HG03025 (cell line): Measurements from ENCODE around the gene MMP11.

ENCODE experiments used
- ATAC-seq: cut with Tn5 transposase; IDR thresholded peaks from one replicate; pipeline ENCODE4 v1.9.1; 2021; ENCODE audit warnings: mild to moderate bottlenecking, moderate library complexity; ENCODE audit not compliant: unreplicated experiment, low FRiP score

Gene MMP11

DNA sequence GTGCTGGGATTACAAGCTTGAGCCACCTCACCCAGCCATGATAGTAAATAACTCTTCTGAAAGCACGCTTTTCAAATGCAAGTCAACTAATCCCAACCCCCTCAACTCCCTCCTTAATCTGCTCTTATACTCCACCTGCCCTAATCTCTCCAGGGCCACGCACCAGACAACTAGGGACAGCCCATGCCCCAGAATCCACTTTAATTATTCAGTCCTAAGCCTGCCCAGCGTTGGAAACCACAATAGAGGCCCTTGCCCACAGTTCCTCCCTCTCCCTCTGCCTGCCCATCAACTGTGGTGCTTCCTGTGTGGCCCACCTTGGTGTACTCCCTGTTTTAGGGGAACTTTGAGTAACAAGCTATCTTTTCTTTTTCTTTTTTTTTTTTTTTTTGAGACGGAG, 15.8 kb upstream of the MMP11 start:
- ATAC-seq, result no peak

DNA sequence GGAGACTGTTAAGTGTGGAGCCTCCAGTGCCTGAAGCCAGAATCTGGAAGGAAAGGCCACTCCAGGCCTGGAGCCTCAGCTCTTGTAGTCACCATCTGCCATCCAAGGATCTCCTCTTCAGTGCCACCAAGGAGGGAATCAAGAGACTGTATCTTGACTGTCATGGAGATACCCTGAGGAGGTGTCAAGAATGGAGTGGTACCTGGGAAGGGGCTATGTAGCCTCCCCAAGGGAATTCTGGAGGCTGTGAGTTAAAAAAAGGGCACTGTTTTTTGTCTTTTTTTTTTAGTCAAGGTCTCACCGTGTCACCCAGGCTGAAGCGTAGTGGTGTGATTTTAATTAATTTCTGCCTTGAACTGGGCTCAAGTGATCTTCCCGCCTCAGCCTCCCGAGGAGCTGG, 13.1 kb upstream of the MMP11 start:
- ATAC-seq, result no peak

DNA sequence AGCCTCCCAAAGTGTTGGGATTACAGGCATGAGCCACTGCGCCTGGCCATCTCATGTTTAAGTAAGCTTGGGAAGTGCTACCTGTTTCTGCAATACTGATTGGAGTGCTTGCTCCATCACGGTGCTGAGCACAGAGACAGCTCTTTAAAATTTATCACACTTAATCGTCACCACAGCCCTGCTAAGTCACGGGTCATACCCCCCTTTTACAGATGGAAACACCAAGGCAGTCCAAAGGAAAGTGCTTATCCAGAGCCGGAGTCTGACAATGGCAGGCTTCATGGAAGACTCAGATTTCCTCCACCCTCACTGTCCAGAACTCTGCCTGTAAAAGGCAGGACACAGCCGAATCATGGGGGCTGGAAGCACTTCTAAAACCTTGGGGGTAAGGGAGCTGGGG, 12.6 kb upstream of the MMP11 start:
- no peak for ATAC-seq

DNA sequence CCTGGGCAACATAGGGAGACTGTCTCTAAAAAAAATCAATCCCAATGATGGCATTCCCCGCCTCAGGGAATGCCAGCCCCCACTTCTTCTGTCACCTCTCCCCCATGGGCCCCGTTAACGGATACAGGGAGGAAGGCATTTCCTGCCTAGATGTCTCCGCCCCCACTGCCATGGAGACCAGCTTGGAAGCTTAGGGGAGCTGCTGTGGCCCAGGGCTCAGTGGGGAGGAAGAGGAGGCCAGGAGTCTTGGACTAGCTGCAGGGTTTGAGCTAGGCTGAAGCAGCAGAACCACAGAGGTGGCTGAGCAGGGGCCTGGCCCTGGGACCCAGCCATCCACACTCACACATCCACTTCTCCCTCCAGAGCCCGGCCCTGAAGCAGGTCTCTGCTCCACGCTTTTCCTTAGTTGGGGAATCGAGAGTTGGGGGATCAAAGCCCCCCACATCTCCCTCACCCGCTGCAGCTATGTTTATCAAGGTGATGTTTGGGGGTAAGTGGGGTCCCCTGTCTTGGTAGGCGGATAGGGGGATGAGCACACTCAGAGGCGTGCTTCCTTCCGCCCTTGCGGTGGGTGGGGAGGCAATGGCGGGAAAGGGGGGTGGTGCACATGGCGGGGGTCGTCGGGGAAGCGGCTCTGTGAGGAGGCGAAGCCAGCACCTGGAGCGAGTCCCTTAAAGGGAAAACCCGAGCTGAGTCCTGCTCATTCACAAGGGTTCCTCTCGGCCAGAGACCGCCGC, 9.6 kb upstream of the MMP11 start, which contains the start of gene C22orf15:
Gene C22orf15 (plus strand): TSS at position 149 of the 737 bp plus-strand sequence. CDS start 317 bp downstream, at position 466.
- no peak for ATAC-seq

DNA sequence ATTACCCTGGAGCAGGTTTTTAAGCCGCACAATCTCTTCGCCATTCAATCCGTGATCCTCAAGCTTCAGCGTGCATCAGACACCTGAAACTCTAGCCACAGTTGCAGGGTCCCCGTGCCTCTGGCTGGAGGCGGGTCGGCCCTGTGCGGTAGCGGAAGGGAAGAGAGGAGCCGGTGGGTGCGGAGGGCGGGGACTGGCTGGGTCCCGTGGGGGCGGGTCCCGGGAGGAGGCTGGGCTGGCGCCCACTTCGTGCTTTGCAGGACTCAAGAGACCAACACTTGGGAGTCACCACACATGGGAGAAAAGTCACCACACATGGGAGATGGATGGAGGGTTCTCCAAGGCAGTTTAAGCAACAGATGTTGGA, 9.1 kb upstream of the MMP11 start:
- no peak for ATAC-seq

DNA sequence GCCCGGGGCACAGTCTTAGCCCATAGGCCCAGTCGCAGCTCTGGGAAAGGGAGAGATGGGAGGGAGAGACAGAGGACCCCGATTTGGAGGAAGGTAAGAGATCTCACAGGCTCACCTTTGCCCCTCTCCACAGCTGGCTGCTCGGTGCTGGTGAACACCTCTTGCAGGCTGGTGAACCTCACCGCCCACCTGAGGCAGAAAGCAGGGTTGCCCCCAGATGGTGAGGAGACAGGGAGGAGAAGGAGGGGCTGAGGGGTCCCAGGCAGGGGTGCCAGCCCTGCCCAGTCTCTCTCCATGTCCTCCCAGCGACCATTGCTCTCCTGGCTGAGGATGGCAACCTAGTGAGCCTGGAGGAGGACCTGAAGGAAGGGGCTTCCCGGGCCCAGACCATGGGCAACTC, 8.7 kb upstream of the MMP11 start:
- ATAC-seq, result no peak

DNA sequence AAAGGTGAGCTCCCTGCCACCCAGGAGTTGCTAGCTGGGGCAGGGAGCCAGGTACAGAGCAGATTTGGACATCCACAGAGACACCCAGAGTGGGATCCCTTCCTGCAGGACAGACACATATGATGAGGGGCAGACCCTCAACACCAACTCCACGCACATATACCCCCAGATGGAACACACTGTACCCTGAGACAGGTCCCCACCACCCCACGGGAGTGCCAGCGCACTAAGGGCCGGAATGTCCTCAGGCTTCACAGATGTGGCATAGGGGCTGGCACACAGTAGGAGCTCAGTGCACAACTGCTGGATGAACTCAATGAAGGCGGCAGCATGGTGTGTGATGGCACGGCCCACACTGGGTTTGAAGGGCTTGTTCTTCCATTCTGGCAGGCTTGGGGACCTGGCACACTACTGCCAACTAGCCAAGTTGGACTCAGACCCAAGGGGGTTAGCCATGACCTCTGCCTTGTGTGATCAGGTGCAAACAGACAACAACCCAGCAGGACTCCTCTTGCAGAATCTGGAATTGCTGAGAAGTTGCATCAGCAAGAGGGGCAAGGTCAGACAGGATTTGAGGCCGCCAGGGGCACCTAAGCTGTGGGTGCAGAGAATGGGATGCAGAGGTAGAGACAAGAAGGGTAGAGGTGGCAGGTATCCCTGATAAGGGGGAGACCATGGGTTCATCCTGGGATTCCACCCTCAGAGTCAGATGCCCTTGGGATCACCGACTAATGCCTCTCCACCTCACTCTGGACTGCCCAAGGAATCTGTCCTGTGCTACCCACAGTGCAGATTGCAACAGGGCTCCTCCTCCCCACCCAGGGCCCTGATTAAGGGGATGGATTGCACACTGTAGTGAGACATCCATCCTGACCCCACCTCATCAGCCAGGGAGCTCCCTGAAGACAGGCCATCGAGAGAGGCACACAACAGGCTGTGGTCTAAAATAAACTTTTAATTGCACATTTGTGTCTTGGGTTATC, 7.5 kb upstream of the MMP11 start:
- no peak for ATAC-seq

DNA sequence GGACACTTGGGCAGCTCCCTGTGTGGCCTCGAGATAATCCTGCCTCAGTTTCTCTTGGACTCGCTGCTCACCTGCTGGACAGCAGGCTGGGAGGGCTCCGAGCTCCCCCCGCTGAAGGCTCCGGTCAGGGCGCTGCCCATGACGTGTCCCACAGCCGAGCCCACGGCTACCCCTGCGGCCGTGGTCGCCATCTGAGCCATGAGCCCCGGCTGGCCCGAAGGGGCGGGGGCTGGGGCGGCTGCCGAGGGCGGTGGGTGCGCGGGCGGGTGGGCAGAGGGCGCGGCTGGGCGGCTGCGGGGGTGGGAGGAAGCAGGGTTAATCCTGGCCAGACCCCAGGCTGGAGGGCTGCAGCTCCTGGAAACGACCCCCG, 5.4 kb upstream of the MMP11 start:
- no peak for ATAC-seq

DNA sequence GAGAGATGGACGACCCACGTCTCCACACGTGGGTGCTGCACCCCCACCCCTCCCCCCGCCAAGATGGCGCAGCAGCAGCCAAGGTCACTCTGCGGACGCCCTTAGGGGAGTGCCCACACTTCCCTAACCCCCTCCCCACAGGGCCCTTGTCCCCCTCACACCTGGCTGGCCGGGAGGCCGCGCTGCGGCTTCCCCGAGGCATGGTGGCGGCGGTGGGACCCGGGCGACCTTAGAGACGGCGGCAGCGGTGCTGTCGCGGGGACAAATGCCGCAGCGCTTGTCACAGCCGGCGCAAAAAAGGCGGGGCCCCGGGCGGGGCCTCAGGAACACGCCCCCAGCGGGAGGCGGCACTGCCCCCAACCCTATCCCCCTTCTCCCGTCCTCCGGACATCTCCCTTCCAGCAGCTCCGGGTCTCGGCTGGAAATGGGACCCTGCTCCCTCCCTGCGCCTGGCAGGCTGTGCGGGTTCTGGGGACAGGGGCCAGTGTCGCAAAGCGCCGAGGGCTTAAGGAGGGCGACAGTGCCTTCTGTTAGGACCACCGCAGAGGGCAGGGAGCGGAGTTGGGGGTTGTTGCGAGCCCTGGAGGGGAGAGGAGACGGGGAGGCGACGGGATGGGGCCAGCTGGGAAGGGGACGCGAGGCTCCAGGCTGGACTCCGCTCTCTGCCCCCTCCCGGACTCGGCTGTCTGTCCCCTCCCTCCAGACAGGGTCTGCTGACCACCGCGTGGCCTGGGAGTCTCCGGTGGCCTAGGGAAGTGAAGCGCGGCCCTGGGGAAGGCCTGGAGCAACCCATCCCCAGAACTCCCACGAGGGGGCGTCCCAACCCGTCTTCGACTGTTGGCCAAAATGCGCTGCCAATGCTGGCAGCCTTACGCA, 4.7 kb upstream of the MMP11 start, which contains the start of gene CHCHD10:
Gene CHCHD10 (minus strand): TSS at position 300 of the 876 bp plus-strand sequence. CDS start 98 bp downstream, at position 202.
- ATAC-seq, result no peak

DNA sequence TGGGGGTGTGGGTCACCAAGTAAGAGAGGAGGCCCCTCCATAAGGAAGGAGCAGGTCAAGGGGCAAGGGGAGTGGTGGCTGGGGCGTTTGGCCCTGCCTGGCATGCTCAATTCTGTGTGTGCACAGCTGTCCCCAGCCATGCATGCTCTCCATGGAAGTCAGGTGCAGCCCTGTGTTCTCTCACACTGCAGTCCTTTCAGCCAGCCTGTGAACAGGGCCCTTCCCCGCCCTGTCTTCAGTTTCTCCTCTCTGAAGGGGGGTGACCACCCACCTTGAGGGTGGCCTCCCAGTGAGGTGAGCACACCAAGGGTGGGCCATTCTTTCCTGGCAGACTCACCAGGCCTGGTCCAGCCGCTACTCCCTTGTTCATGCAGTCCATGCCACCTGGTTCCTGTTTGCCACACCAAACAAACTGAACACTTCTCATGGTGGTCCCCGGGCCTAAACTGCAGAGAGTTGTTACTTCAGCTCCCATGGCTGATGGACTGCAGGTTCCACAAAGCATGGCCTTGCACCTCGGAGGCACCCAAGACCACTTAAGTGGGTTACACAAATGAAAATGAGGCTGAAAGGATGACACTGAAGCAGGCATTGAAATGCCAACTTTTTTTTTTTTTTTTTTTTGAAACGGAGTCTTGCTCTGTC, 3.2 kb upstream of the MMP11 start:
- no peak for ATAC-seq

DNA sequence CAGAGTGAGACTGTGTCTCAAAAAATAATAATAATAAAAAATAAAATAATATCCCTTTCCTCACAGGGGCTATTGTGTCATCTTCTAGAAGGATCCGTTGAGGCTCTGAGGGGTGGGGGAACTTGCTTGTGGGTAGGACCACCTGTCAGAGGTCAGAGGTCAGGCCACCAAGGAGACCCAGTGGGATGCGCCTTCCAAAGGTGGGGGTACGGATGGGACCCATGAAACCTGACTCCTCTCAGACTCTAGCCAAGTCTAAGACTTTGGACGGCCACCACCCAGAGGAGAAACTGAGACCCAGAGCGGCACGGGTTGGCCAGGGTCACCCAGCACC, 367 bp upstream of the MMP11 start:
- no peak for ATAC-seq

DNA sequence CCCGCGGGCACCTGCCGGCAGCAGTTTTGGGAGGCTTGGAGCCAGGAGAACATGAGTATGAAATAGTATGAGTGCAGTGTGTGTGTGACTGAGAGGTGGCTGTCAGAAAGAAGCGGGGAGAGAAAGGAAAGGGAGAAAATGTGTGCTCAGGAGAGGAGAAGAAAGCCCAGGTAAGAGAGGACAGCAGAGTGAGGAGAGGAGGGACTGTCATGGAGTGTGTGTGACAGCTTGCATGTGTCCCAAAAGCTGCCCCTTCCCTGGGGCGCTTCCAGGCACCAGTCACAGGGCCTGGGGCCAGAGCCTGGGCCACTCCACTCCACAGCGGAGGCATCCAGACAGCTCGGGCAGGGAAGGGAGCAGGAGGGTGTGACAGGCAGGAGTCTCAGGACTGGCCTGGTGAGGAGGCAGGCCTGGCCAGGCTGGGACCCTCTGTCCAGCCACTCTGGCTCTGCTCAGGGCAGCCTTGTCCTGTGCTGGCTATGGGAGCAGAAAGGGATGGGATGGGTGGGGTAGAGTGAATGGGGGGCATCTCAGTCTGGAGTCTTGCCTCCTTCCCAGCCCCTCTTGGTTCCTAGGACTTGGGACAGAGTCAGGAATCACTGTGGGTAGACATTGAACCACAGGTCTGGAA, 949 bp downstream of the MMP11 start:
- ATAC-seq, result no peak

DNA sequence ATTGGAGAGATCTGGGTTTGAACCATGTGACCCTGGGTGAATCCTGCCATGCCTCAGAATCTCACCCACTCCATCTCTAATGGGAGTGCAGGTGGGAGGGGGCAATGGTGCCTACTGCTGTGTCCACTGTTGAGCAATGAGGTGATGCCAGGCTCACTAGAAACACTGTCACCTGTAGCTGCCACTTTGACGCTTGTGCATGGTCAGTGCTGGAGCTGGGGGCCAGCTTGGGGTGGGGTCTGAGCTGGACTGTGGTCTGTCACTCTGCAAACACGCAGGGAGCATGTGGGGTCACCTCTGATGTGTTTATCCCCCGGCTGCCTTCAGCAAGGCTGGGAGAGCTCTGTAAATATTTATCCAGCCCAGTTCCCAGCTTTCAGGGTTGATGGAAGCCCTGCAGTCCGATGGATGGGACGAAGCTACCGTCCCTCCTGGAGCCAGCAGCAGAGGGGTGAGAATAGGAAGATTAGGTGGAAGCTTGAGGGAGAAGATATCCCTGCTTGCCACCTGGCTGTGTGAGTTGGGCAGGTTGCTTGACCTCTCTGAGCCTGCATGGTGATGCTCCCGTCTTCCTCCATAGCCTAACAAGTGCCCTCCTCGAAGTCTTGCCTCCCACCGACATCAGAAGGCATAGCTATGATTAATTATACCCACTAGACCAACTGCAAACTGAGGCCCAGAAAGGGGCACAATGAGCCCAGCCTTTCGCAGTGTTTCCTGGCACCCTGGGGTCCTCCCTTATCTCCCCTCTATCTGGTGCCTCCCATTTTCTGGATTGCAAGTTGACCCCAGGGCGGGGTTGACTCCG, 1.7 kb downstream of the MMP11 start:
- ATAC-seq, result no peak

DNA sequence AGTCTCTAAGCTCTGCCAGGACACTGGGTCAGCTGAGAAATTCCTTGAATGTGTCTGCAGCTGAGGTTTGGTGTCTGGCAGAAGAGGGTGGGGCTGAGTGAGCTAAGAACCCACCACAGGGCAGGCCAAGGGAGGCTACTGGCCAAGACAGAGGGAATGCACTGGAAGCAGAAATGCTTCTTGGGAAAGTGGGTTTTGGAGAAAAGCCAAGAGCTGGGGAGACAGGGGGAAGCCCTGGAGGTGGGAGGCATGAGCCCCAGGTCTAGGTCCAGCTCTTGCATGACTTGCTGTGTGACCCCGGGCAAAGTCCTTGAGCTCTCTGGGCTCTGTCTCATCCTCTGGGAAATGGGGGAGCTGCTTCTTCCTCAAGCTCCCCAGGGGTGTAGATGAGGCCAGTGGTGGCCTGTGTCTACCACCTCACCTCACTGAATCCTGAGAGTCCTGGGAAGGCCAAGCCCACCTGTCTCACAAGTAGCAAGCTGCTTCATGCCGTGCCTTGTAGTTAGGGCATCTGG, 2.3 kb downstream of the MMP11 start:
- no peak for ATAC-seq

DNA sequence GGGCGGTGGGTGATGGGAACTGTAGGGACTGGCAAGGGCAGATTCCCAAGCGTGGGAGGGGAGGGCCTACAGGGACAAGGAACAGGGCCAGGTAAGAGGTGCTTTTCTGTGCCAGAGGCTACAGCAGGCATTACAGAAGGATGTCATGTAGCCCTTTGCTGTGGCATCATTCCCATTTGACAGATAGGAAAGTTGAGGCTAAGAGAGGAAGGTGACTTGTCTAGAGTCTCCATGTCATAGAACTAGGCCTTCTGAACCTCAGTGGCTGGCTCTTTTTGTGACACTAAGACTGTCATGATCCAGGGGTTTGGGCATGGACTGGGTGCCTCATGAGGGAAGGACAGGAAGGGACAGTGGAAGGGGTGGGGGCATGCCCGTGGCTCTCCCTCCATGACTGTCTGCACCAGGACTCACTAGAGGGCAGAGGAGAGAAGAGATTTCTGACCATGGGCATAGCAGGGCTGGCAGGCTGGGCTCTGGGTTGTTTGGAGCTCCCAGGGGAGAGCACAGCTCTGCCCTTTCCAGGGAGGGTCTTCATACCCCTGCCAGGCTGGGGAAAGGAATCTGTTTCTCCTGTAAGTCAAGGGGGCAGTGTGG, 3.2 kb downstream of the MMP11 start:
- ATAC-seq, result no peak

DNA sequence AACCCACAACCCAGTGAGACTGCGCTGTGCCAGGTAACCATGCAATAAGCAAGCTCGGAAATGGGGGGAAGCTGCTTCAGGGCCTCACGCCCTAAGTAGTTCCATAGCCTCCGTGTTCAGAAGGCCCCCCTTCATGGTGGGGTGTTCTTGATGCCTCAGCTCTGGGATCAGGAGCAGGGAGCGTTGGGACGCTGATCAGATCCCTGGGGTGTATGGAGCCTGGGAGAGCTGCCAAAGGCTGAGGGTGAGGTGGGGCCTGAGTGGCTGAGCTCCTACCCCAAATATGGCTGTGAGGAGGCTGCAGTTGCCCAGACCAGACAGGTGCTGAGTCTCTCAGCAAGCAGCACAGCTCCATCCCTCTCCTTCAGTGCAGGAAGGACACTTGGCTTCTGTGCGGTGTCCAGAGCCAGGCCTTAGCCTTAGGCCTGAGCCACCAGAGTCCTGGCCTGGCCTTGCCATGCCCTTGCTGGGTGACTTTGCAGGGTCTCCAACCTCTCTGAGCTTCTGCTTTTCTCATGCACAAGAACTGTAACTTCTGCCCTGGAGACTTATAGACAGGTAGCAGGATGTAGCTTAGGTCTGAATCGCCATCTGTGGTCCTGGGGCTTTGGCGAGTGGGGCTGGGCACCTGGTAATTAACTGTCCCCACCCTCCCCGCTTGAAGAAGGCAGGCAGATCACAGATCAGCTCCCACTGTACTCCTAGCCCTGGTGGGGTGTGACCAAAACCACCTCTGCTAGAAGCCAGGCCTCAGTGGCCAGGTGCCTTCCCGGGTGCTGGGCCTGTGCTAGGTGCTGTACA, 5.3 kb downstream of the MMP11 start:
- no peak for ATAC-seq

DNA sequence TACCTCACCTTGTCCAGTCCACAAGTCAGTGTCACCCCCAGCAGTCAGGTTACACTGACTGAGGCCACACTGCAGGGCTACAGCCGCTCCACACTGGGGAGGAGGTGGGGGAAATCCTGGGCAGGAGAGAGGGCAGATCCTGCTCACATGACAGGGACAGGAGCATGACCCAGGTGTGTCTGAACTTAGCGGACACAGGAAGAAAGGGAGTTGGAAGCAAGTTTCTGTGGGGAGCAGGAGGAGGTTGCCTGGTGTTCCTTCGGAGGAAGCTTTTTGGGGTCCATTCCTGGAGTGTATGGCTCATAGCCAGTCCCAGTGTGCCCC, 5.9 kb downstream of the MMP11 start:
- ATAC-seq, result no peak

DNA sequence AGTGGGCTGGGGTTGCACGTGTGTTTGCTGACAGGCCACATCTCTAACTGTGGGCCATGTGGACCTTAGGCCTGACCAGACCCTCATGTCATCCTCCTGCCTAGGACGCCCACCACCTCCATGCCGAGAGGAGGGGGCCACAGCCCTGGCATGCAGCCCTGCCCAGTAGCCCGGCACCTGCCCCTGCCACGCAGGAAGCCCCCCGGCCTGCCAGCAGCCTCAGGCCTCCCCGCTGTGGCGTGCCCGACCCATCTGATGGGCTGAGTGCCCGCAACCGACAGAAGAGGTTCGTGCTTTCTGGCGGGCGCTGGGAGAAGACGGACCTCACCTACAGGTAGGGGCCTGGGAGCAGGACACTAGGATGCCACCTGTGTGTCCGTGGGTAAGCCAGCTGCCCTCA, 6.4 kb downstream of the MMP11 start:
- no peak for ATAC-seq
